T-helper 1 cell treated with Interleukin-12 subunit alpha and Interleukin-12 subunit beta and Interleukin-4 antibody, amounts not matched to agents 30 μg/mL and 1 μg/mL, for 36 hours (primary cell): Measurements from ENCODE around the gene FAM83B.

Experiments used
- H3K27ac Mint-ChIP-seq: one replicate; pipeline ENCODE4 v1.8.0; 2021; ENCODE audit warnings: mild to moderate bottlenecking, mixed read lengths
- H3K27me3 Mint-ChIP-seq: one replicate; pipeline ENCODE4 v1.8.0; 2021; ENCODE audit warnings: low read depth, mixed read lengths
- H3K36me3 Mint-ChIP-seq: one replicate; pipeline ENCODE4 v1.8.0; 2021; ENCODE audit warnings: low read depth, mixed read lengths
- H3K4me1 Mint-ChIP-seq: one replicate; pipeline ENCODE4 v1.8.0; 2021; ENCODE audit warnings: low read depth, mixed read lengths
- H3K4me3 Mint-ChIP-seq: one replicate; pipeline ENCODE4 v1.8.0; 2021; ENCODE audit warnings: mild to moderate bottlenecking, moderate library complexity, mixed read lengths
- H3K9me3 Mint-ChIP-seq: one replicate; pipeline ENCODE4 v1.8.0; 2021; ENCODE audit warnings: mixed read lengths

FAM83B gene

GRCh38 chr6:54830216-54830615 is 16.4 kb upstream of the FAM83B start:
- H3K36me3 Mint-ChIP-seq: no peaks in the 10 kb centered on the region
- H3K4me3 Mint-ChIP-seq: no peak overlapping the region
- no peaks in the 10 kb centered on the region for H3K4me1 Mint-ChIP-seq
- no peaks in the 10 kb centered on the region for H3K27me3 Mint-ChIP-seq
- no peak overlapping the region for H3K27ac Mint-ChIP-seq
- H3K9me3 Mint-ChIP-seq: peaks cover 11% of the 10 kb centered on the region

- Mint-ChIP-seq H3K4me1 (no peaks in the 10 kb centered on the region), H3K27ac (no peak overlapping the region), H3K36me3 (no peaks in the 10 kb centered on the region)
Measured at GRCh38 chr6:54835176-54835575, 11.4 kb upstream of the FAM83B start.

GRCh38 chr6:54846857-54847674 is 495 bp downstream of the FAM83B start:
- H3K36me3 Mint-ChIP-seq: no peaks in the 10 kb centered on the region
- H3K9me3 Mint-ChIP-seq: peaks cover 7% of the 10 kb centered on the region
- no peak overlapping the region for H3K27ac Mint-ChIP-seq
- no peaks in the 10 kb centered on the region for H3K4me1 Mint-ChIP-seq
- no peak overlapping the region for H3K4me3 Mint-ChIP-seq
- H3K27me3 Mint-ChIP-seq: peaks cover 29% of the 10 kb centered on the region

More at GRCh38 chr6:54835176-54835575, 11.4 kb upstream of the FAM83B start:
- no peak overlapping the region for H3K4me3 Mint-ChIP-seq
- H3K27me3 Mint-ChIP-seq: no peaks in the 10 kb centered on the region
- H3K9me3 Mint-ChIP-seq: peaks cover 5% of the 10 kb centered on the region

- Mint-ChIP-seq H3K36me3 (no peaks in the 10 kb centered on the region), H3K4me1 (no peaks in the 10 kb centered on the region), H3K27ac (no peak overlapping the region), H3K4me3 (no peak overlapping the region), H3K27me3 (peaks cover 29% of the 10 kb centered on the region), H3K9me3 (peaks cover 7% of the 10 kb centered on the region)
Measured at GRCh38 chr6:54847799-54848597, 1.4 kb downstream of the FAM83B start.

- no peak overlapping the region for H3K4me3 Mint-ChIP-seq
- peaks cover 1% of the 10 kb centered on the region for H3K9me3 Mint-ChIP-seq
- H3K27ac Mint-ChIP-seq: no peak overlapping the region
- peaks cover 27% of the 10 kb centered on the region for H3K27me3 Mint-ChIP-seq
- no peaks in the 10 kb centered on the region for H3K36me3 Mint-ChIP-seq
- no peaks in the 10 kb centered on the region for H3K4me1 Mint-ChIP-seq
Measured at GRCh38 chr6:54850114-54850513, 3.5 kb downstream of the FAM83B start.

- Mint-ChIP-seq H3K4me1 (no peaks in the 10 kb centered on the region), H3K27me3 (no peaks in the 10 kb centered on the region), H3K36me3 (no peaks in the 10 kb centered on the region), H3K4me3 (no peak overlapping the region), H3K9me3 (no peaks in the 10 kb centered on the region), H3K27ac (no peak overlapping the region)
Measured at GRCh38 chr6:54856129-54856528, 9.6 kb downstream of the FAM83B start.

- Mint-ChIP-seq H3K27me3 (no peaks in the 10 kb centered on the region), H3K4me3 (no peak overlapping the region), H3K4me1 (no peaks in the 10 kb centered on the region)
Measured at GRCh38 chr6:54860132-54860531, 13.6 kb downstream of the FAM83B start.

GRCh38 chr6:54860739-54861138 is 14.2 kb downstream of the FAM83B start:
- H3K27ac Mint-ChIP-seq: no peak overlapping the region
- H3K9me3 Mint-ChIP-seq: no peaks in the 10 kb centered on the region
- no peak overlapping the region for H3K4me3 Mint-ChIP-seq
- H3K36me3 Mint-ChIP-seq: no peaks in the 10 kb centered on the region
- no peaks in the 10 kb centered on the region for H3K27me3 Mint-ChIP-seq
- H3K4me1 Mint-ChIP-seq: no peaks in the 10 kb centered on the region

More at GRCh38 chr6:54860132-54860531, 13.6 kb downstream of the FAM83B start:
- H3K9me3 Mint-ChIP-seq: no peaks in the 10 kb centered on the region
- no peak overlapping the region for H3K27ac Mint-ChIP-seq
- no peaks in the 10 kb centered on the region for H3K36me3 Mint-ChIP-seq

- no peak overlapping the region for H3K4me3 Mint-ChIP-seq
- no peaks in the 10 kb centered on the region for H3K9me3 Mint-ChIP-seq
- no peaks in the 10 kb centered on the region for H3K36me3 Mint-ChIP-seq
- no peaks in the 10 kb centered on the region for H3K27me3 Mint-ChIP-seq
- no peaks in the 10 kb centered on the region for H3K4me1 Mint-ChIP-seq
- H3K27ac Mint-ChIP-seq: no peak overlapping the region
Measured at GRCh38 chr6:54861905-54862616, 15.5 kb downstream of the FAM83B start.

- H3K36me3 Mint-ChIP-seq: no peaks in the 10 kb centered on the region
- no peak overlapping the region for H3K4me3 Mint-ChIP-seq
- H3K9me3 Mint-ChIP-seq: no peaks in the 10 kb centered on the region
- no peaks in the 10 kb centered on the region for H3K27me3 Mint-ChIP-seq
- H3K4me1 Mint-ChIP-seq: no peaks in the 10 kb centered on the region
- H3K27ac Mint-ChIP-seq: no peak overlapping the region
Measured at GRCh38 chr6:54864272-54864671, 17.7 kb downstream of the FAM83B start.

- Mint-ChIP-seq H3K4me1 (no peaks in the 10 kb centered on the region), H3K27me3 (no peaks in the 10 kb centered on the region), H3K36me3 (no peaks in the 10 kb centered on the region), H3K4me3 (no peak overlapping the region), H3K9me3 (no peaks in the 10 kb centered on the region), H3K27ac (no peak overlapping the region)
Measured at GRCh38 chr6:54865091-54865631, 18.6 kb downstream of the FAM83B start.

GRCh38 chr6:54868556-54868955 is 22.0 kb downstream of the FAM83B start:
- Mint-ChIP-seq H3K27me3 (no peaks in the 10 kb centered on the region), H3K9me3 (no peaks in the 10 kb centered on the region), H3K4me3 (no peak overlapping the region), H3K27ac (no peak overlapping the region), H3K36me3 (no peaks in the 10 kb centered on the region), H3K4me1 (no peaks in the 10 kb centered on the region)

GRCh38 chr6:54873599-54873998 is 27.0 kb downstream of the FAM83B start:
- Mint-ChIP-seq H3K4me1 (no peaks in the 10 kb centered on the region), H3K9me3 (peaks cover 4% of the 10 kb centered on the region), H3K27ac (no peak overlapping the region), H3K4me3 (no peak overlapping the region), H3K36me3 (no peaks in the 10 kb centered on the region), H3K27me3 (no peaks in the 10 kb centered on the region)

GRCh38 chr6:54874349-54875048 is 27.9 kb downstream of the FAM83B start:
- Mint-ChIP-seq H3K4me3 (no peak overlapping the region), H3K4me1 (no peaks in the 10 kb centered on the region), H3K36me3 (no peaks in the 10 kb centered on the region), H3K27me3 (no peaks in the 10 kb centered on the region), H3K27ac (no peak overlapping the region), H3K9me3 (peaks cover 4% of the 10 kb centered on the region)
